Activated CD4-positive, alpha-beta T cell treated with anti-CD3 and anti-CD28 coated beads, Interleukin-2, amount 10 ng/mL, durations not matched to agents 24 days and 14 days (primary cell): ENCODE measurements around the gene KIF13A. TPM values are rescaled to one million over a fixed set of nuclear protein-coding genes. Genes with fewer than 3 reads are reported as not detected.
"Not testable (repeated sequence)": the region's sequence is repeated elsewhere in the genome, so short reads cannot be mapped to it uniquely, and the experiment has no call there.

ENCODE experiments used
- DNase-seq: peaks from one replicate; pipeline ENCODE4 v3.0.0; 2022
- H3K27ac Mint-ChIP-seq: one replicate; pipeline ENCODE4 v1.8.0; 2022; ENCODE audit warnings: mild to moderate bottlenecking, mixed read lengths
- H3K27me3 Mint-ChIP-seq: one replicate; pipeline ENCODE4 v1.8.0; 2022; ENCODE audit warnings: mixed read lengths
- H3K36me3 Mint-ChIP-seq: one replicate; pipeline ENCODE4 v1.8.0; 2022; ENCODE audit warnings: low read depth, mild to moderate bottlenecking, mixed read lengths
- H3K4me1 Mint-ChIP-seq: one replicate; pipeline ENCODE4 v1.8.0; 2021; ENCODE audit warnings: mixed read lengths
- H3K4me3 Mint-ChIP-seq: one replicate; pipeline ENCODE4 v1.8.0; 2022; ENCODE audit warnings: mild to moderate bottlenecking, moderate library complexity, mixed read lengths
- H3K9me3 Mint-ChIP-seq: one replicate; pipeline ENCODE4 v1.8.0; 2021; ENCODE audit warnings: mixed read lengths
- intact Hi-C: fragments of 100-400 bp; cut with micrococcal nuclease; formaldehyde crosslinking; loops from one replicate; pipeline ENCODE4 v1.15.1; 2023
- total RNA-seq: library from RNA; stranded (reverse); gene quantifications from 2 replicates; pipeline ENCODE4 v1.2.3, GENCODE V29; 2022

The KIF13A gene
- total RNA-seq, 1 donor from 2014 or later: not detected

GRCh38 chr6:17987697-17988421 is 424 bp upstream of the KIF13A start:
- Mint-ChIP-seq H3K36me3 (no peaks in the 10 kb centered on the region), H3K9me3 (no peaks in the 10 kb centered on the region), H3K27ac (no peak overlapping the region), H3K4me3 (peak overlapping the region; percentile 81), H3K4me1 (peaks cover 9% of the 10 kb centered on the region), H3K27me3 (peaks cover 63% of the 10 kb centered on the region)
- intact Hi-C loops: loop anchor here (5.0 kb wide), 2 partner anchors 129 to 274 kb away; partner anchors contain the start of gene DEK
- DNase-seq: peak; percentile 73

GRCh38 chr6:17986656-17987446 is 584 bp downstream of the KIF13A start:
- intact Hi-C loops: loop anchor here (5.0 kb wide), 2 partner anchors 130 to 275 kb away; partner anchors contain the start of gene DEK
- peaks cover 9% of the 10 kb centered on the region for H3K4me1 Mint-ChIP-seq
- H3K4me3 Mint-ChIP-seq: peak overlapping the region; percentile 65
- no peak overlapping the region for H3K27ac Mint-ChIP-seq
- no peaks in the 10 kb centered on the region for H3K36me3 Mint-ChIP-seq
- DNase-seq: peak; percentile 60
- peaks cover 66% of the 10 kb centered on the region for H3K27me3 Mint-ChIP-seq
- H3K9me3 Mint-ChIP-seq: no peaks in the 10 kb centered on the region

DNA sequence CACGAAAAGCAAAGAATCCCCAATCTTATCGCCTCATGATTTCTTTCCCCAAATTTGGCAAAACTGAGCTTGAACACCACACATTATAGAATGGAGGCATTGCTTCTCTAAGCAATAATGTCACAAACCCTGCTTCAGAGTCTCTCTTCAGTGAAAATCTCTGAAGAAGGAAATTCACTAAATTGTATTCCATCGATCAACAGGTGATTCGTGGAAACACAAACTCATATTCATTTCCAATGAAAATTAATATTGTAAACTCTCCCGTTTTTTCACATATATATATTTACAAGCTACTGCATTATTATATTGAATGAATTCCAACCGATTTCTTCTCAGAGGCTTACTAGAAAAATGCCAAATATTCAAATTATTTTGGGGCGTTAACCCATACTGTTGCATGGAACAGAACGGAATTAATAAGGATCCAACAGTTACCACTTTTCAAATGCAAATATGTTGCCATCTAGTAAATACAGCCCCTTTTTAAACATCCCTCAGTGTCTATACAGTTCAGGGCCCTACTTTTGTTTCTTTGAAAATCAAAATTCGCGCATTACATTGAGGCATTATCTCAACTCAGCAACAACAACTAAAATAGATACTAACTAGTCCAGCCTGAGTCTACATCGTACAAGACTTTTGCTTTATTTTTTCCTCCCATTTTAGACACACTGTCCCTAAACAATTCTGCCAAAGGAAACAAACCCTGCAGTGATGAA is 1.3 kb downstream of the KIF13A start:
- H3K27ac Mint-ChIP-seq: no peak overlapping the region
- H3K9me3 Mint-ChIP-seq: no peaks in the 10 kb centered on the region

GRCh38 chr6:17984812-17985670 is 2.4 kb downstream of the KIF13A start:
- H3K9me3 Mint-ChIP-seq: no peaks in the 10 kb centered on the region
- intact Hi-C loops: loop anchor here (5.0 kb wide), 2 partner anchors 132 to 277 kb away; partner anchors contain the start of gene DEK
- peaks cover 9% of the 10 kb centered on the region for H3K4me1 Mint-ChIP-seq
- H3K27me3 Mint-ChIP-seq: peaks cover 65% of the 10 kb centered on the region
- H3K36me3 Mint-ChIP-seq: no peaks in the 10 kb centered on the region
- H3K4me3 Mint-ChIP-seq: no peak overlapping the region
- no peak overlapping the region for H3K27ac Mint-ChIP-seq
- DNase-seq: no peak

More for the DNA sequence above, 1.3 kb downstream of the KIF13A start:
- DNase-seq: no peak
- H3K27me3 Mint-ChIP-seq: peaks cover 63% of the 10 kb centered on the region
- peak overlapping the region; percentile 28 for H3K4me3 Mint-ChIP-seq
- H3K36me3 Mint-ChIP-seq: no peaks in the 10 kb centered on the region
- H3K4me1 Mint-ChIP-seq: peaks cover 9% of the 10 kb centered on the region
- intact Hi-C loops: loop anchor here (5.0 kb wide), 2 partner anchors 131 to 276 kb away; partner anchors contain the start of gene DEK

DNA sequence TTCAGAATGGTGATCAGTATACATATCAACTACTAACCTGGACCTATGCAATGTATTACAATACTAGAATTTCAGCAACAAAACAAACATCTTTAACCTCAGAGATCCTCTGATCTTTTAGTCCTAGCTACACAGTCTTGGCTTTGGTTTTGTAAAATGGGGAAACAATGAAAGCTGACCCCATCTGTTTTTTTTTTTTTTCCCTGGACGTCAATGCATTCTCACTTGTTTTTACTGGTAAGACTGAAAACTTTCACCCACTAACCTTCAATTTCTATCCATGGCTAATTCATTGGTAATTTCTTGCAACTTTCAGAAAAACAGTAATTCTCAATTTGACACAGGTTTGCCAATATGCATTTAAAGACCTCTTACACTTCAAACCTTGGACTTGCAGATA is 3.0 kb downstream of the KIF13A start:
- Mint-ChIP-seq H3K4me3 (no peak overlapping the region), H3K27me3 (peaks cover 69% of the 10 kb centered on the region), H3K27ac (no peak overlapping the region), H3K4me1 (peaks cover 9% of the 10 kb centered on the region), H3K36me3 (no peaks in the 10 kb centered on the region), H3K9me3 (no peaks in the 10 kb centered on the region)
- intact Hi-C loops: no loop called here
- DNase-seq: no peak

- H3K27me3 Mint-ChIP-seq: peaks cover 63% of the 10 kb centered on the region
- no peaks in the 10 kb centered on the region for H3K9me3 Mint-ChIP-seq
- peaks cover 9% of the 10 kb centered on the region for H3K4me1 Mint-ChIP-seq
- no peak overlapping the region for H3K27ac Mint-ChIP-seq
- H3K4me3 Mint-ChIP-seq: no peak overlapping the region
- intact Hi-C loops: no loop called here
- DNase-seq: no peak
- H3K36me3 Mint-ChIP-seq: no peaks in the 10 kb centered on the region
Observed at GRCh38 chr6:17983730-17984129, 3.7 kb downstream of the KIF13A start.

DNA sequence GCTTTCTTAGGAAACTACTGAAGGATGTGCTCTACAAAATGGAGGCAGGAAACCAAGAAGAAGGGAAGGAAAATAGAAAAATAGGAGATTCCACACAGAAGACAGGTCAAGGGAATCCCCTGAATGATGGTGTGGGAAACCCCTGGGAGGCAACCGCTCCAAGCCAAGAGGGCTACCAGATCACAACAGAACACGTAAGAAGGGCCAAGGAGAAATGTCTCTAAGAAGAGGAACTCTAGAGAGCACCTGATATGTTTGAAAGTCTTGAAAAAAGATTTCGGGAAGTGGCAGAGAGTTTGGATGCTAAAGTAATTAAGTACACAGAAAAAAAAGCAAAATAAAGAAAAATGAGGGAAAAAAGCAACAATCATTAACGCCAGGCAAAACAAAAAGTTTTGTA is 7.1 kb downstream of the KIF13A start:
- H3K36me3 Mint-ChIP-seq: no peaks in the 10 kb centered on the region
- H3K4me1 Mint-ChIP-seq: peaks cover 2% of the 10 kb centered on the region
- no peak overlapping the region for H3K27ac Mint-ChIP-seq
- H3K9me3 Mint-ChIP-seq: no peaks in the 10 kb centered on the region
- DNase-seq: no peak
- intact Hi-C loops: no loop called here
- H3K4me3 Mint-ChIP-seq: no peak overlapping the region
- H3K27me3 Mint-ChIP-seq: peaks cover 40% of the 10 kb centered on the region

GRCh38 chr6:17979479-17979878 is 8.0 kb downstream of the KIF13A start:
- H3K4me3 Mint-ChIP-seq: no peak overlapping the region
- no peaks in the 10 kb centered on the region for H3K9me3 Mint-ChIP-seq
- intact Hi-C loops: no loop called here
- H3K27ac Mint-ChIP-seq: no peak overlapping the region
- no peaks in the 10 kb centered on the region for H3K36me3 Mint-ChIP-seq
- H3K4me1 Mint-ChIP-seq: peaks cover 2% of the 10 kb centered on the region
- no peak for DNase-seq
- H3K27me3 Mint-ChIP-seq: peaks cover 32% of the 10 kb centered on the region

GRCh38 chr6:17976258-17976657 is 11.2 kb downstream of the KIF13A start:
- intact Hi-C loops, H3K9me3 Mint-ChIP-seq, H3K4me3 Mint-ChIP-seq, DNase-seq, H3K27ac Mint-ChIP-seq, H3K36me3 Mint-ChIP-seq, H3K4me1 Mint-ChIP-seq: not testable (repeated sequence)
- peaks cover 31% of the 10 kb centered on the region for H3K27me3 Mint-ChIP-seq

- Mint-ChIP-seq H3K9me3 (no peaks in the 10 kb centered on the region), H3K4me1 (no peaks in the 10 kb centered on the region), H3K36me3 (no peaks in the 10 kb centered on the region), H3K4me3 (no peak overlapping the region), H3K27ac (no peak overlapping the region), H3K27me3 (peaks cover 19% of the 10 kb centered on the region)
- intact Hi-C loops: no loop called here
- DNase-seq: no peak
Observed at GRCh38 chr6:17974570-17975368, 12.7 kb downstream of the KIF13A start.

- Mint-ChIP-seq H3K4me3 (no peak overlapping the region), H3K27me3 (peaks cover 15% of the 10 kb centered on the region), H3K9me3 (no peaks in the 10 kb centered on the region), H3K36me3 (no peaks in the 10 kb centered on the region), H3K27ac (no peak overlapping the region), H3K4me1 (no peaks in the 10 kb centered on the region)
- DNase-seq: no peak
- intact Hi-C loops: no loop called here
Observed at GRCh38 chr6:17972978-17973622, 14.3 kb downstream of the KIF13A start.
